Ovary (tissue), 9 donors: ENCODE measurements around the gene SH3PXD2B. TPM values are rescaled to one million over a fixed set of nuclear protein-coding genes. Genes with fewer than 3 reads are reported as not detected.
"Not testable (repeated sequence)": the region's sequence is repeated elsewhere in the genome, so short reads cannot be mapped to it uniquely, and the experiment has no call there.

Experiments used
- DNase-seq, 5 donors: peaks; one replicate each; pipeline ENCODE4 v3.0.0-alpha.2; 2019 to 2020
- H3K27ac ChIP-seq, 2 donors: fragments of 200-600 bp; one replicate each; pipeline versions ENCODE4 v1.5.1 to v1.8.0; 2019 to 2022
- H3K27me3 ChIP-seq: fragments of 200-600 bp; one replicate; pipeline ENCODE4 v1.8.0; 2022
- H3K36me3 ChIP-seq: fragments of 200-600 bp; sonication (generic); one replicate; pipeline ENCODE4 v1.5.1; 2019
- H3K4me1 ChIP-seq: one replicate; pipeline ENCODE4 v1.8.1; 2013; ENCODE audit warnings: mild to moderate bottlenecking, moderate library complexity; ENCODE audit not compliant: insufficient read depth
- H3K4me3 ChIP-seq: fragments of 200-600 bp; sonication (generic); one replicate; pipeline ENCODE4 v1.5.1; 2017
- H3K9me3 ChIP-seq, 2 donors: fragments of 200-600 bp in 1 of 2; sonication (generic) in 1 of 2; one replicate each; pipeline versions ENCODE4 v1.5.1 to v1.8.1; 2013 to 2019; ENCODE audit warnings: mild to moderate bottlenecking in 1 of 2, moderate library complexity in 1 of 2
- CTCF ChIP-seq, 3 donors: fragments of 450-650 bp in 2 of 3; fragments of 200-600 bp in 1 of 3; IDR thresholded peaks; one replicate each; pipeline versions ENCODE4 v1.5.1 to v1.8.0; 2016 to 2022; ENCODE audit warnings: antibody characterized with exemption in 3 of 3, mild to moderate bottlenecking in 1 of 3
- EP300 ChIP-seq: sonication (generic); formaldehyde crosslinking; IDR thresholded peaks from one replicate; pipeline ENCODE4 v1.6.1; 2017; ENCODE audit warnings: antibody characterized with exemption
- POLR2A ChIP-seq: fragments of 450-650 bp; IDR thresholded peaks from one replicate; pipeline ENCODE4 v1.6.1; 2017; ENCODE audit warnings: antibody characterized with exemption, mild to moderate bottlenecking, moderate library complexity
- WGBS, 3 donors: extraction: QIAGEN DNeasy Blood & Tissue Kit in 1 of 3; methylation state at CpG; one replicate each; pipeline versions ENCODE4 v1.1.5 to v1.1.7; 2013 to 2017; 5-methylcytosine and 5-hydroxymethylcytosine counted together
- intact Hi-C, 4 donors: fragments of 100-400 bp; cut with DNase I; formaldehyde crosslinking; loops; one replicate each; pipeline versions ENCODE4 v1.11.0 to v1.15.1; 2022 to 2023
- polyA plus RNA-seq, 2 donors: library from polyadenylated mRNA; stranded (reverse); fragments of 200-250 nt in 1 of 2; fragments of 350-450 nt in 1 of 2; fragmentation: Illumina TruSeq in 1 of 2; extraction: RNeasy Lipid Tissue Mini Kit (QIAGEN cat#74804) in 1 of 2; gene quantifications; one replicate each; pipeline ENCODE4 v1.2.3, GENCODE V29; 2013 to 2014
- total RNA-seq, 7 donors: library from RNA; depleted of rRNA in 2 of 7; stranded (reverse); fragments of >200 nt in 2 of 7; fragmentation: NEBNext Ultra II Directional in 3 of 7; extraction: Animal tissue kit (Norgen Biotek cat#: 25700) in 3 of 7; gene quantifications; one replicate each; pipeline versions ENCODE4 v1.1.0 to v1.2.4, GENCODE V29; 2016 to 2023
- donor health status: DM: no; HTN: no; CAD: no; lungs with moderate emphysema.
- donor health status: DM: no; HTN: no; CAD: no.
- donor health status: Bipolar disorder and iron deficiency.
- donor health status: DM: yes; HTN: yes; CAD: no.
- donor health status: DM: no; HTN: no; CAD: no.
- donor health status: DM: yes; HTN: yes; CAD: no.

Gene SH3PXD2B
- total and polyA plus RNA-seq, 9 donors = 13.0 to 71.8 (median 49.9) TPM

- WGBS, 3 donors = 83 to 85% (median 84%) methylated on average over 7 to 8 of the region's 8 CpGs
- intact Hi-C loops = no loop called here
- Histone ChIP-seq H3K9me3 (no peaks in the 10 kb centered on the region), H3K27ac (no peak overlapping the region), H3K27me3 (no peaks in the 10 kb centered on the region), H3K4me3 (no peak overlapping the region), H3K4me1 (no peaks in the 10 kb centered on the region), H3K36me3 (no peaks in the 10 kb centered on the region)
- no peak for DNase-seq
- TF ChIP-seq EP300 (no peak), CTCF (IDR thresholded peaks at IDR 0.05) (no peak), POLR2A (no peak)
Observed at GRCh38 chr5:172334196-172334595, 120.1 kb downstream of the SH3PXD2B start.

GRCh38 chr5:172326901-172327300 is 127.4 kb downstream of the SH3PXD2B start:
- H3K36me3 ChIP-seq, H3K27ac ChIP-seq, H3K27me3 ChIP-seq, DNase-seq, H3K9me3 ChIP-seq, H3K4me3 ChIP-seq, H3K4me1 ChIP-seq, intact Hi-C loops: not testable (repeated sequence)
- 85 to 92% (median 87%) methylated on average over 13 of the region's 13 CpGs for WGBS, 3 donors

DNA sequence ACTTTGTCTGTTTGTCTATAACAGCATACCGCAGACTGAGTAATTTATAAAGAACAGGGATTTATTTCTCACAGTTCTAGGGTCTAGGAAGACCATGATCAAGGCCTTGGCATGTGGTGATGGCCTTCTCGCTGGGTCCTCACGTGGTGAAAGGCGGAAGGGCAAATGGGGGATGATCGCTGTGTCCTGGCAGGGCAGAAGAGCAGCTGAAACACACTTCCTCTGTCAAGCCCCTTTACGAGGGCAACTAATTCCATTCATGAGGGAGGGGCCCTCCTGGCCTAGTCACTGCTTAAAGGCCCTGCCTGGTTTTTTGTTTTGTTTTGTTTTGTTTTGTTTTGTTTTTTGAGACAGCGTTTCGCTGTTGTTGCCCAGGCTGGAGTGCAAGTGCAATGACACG is 128.9 kb downstream of the SH3PXD2B start:
- no peaks in the 10 kb centered on the region for H3K27me3 ChIP-seq
- H3K9me3 ChIP-seq = no peaks in the 10 kb centered on the region
- no peak for DNase-seq
- no peak overlapping the region for H3K4me3 ChIP-seq
- no peaks in the 10 kb centered on the region for H3K36me3 ChIP-seq
- TF ChIP-seq EP300 (no peak), POLR2A (no peak), CTCF (IDR thresholded peaks at IDR 0.05) (no peak)
- WGBS, 3 donors = 85 to 89% (median 86%) methylated on average over 9 of the region's 9 CpGs
- intact Hi-C loops = no loop called here
- no peaks in the 10 kb centered on the region for H3K4me1 ChIP-seq
- H3K27ac ChIP-seq = no peak overlapping the region

DNA sequence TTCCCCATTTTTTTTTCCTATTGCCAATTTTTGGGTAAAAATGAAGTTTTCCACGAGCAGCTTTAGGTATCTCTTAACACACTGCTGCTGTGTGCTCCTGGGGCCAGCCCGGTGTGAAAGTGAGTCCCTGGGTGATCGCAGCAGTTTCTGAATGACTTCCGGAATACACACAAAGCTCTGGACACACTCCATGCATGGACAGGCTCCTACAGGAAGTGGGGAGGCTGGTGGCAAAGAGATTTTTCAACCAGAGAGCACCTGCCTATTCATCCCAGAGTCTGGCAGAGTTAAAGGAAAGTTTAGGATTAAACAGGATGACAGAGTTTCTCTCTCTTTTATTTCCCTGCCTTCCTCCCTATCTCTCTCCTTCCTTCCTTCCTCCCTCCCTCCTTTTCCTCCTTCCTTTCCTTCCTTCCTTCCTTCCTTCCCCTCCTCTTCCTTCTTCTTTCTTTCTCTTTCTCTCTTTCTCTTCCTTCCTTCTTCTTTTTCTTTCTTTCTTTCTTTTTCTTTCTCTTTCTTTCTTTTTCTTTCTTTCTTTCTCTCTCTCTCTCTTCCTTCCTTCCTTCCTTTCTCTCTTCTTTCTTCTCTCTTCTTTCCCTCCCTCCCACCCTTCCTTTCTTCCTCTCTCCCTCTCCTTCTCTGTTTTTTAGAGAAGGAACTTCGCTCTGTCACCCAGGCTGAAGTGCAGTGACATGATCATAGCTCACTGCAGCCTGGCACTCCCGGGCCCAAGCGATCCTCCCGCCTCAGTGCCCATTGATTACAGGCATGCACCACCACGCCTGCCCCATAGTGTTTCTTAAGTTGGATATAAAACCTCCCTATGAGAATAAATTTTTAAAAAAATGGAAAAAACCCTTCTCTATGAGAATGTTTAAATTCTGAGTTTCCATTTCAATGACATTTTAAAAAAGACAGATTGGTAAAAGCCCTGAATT is 132.0 kb downstream of the SH3PXD2B start:
- Histone ChIP-seq H3K9me3 (no peaks in the 10 kb centered on the region), H3K4me3 (no peak overlapping the region), H3K27me3 (no peaks in the 10 kb centered on the region), H3K36me3 (no peaks in the 10 kb centered on the region), H3K27ac (no peak overlapping the region), H3K4me1 (no peaks in the 10 kb centered on the region)
- DNase-seq = no peak
- no peak for TF ChIP-seq CTCF (IDR thresholded peaks at IDR 0.05)
- TF ChIP-seq EP300 = no peak
- no peak for TF ChIP-seq POLR2A
- intact Hi-C loops = no loop called here
- WGBS, 3 donors = 68 to 79% (median 78%) methylated on average over 9 of the region's 9 CpGs

GRCh38 chr5:172321593-172321992 is 132.7 kb downstream of the SH3PXD2B start:
- DNase-seq = no peak
- H3K36me3 ChIP-seq = no peaks in the 10 kb centered on the region
- H3K4me3 ChIP-seq = no peak overlapping the region
- no peaks in the 10 kb centered on the region for H3K4me1 ChIP-seq
- no peaks in the 10 kb centered on the region for H3K9me3 ChIP-seq
- intact Hi-C loops = no loop called here
- no peak for TF ChIP-seq CTCF (IDR thresholded peaks at IDR 0.05)
- no peak for TF ChIP-seq EP300
- TF ChIP-seq POLR2A = no peak
- no peak overlapping the region for H3K27ac ChIP-seq
- no peaks in the 10 kb centered on the region for H3K27me3 ChIP-seq
